GM10248 (cell line): ENCODE measurements around the gene CORO1A.

Experiments used
- CTCF ChIA-PET: fragments of 300-600 bp; sonication (Branson Sonifier 250); formaldehyde crosslinking; extraction: SDS; loops from one replicate; lab custom pipeline; 2021; ENCODE audit warnings: antibody characterized with exemption; lab: Yijun Ruan, JAX
- POLR2A ChIA-PET: fragments of 350-650 bp; sonication (Branson Sonifier 250); formaldehyde crosslinking; extraction: SDS; loops from one replicate; lab custom pipeline; 2020; ENCODE audit warnings: antibody characterized with exemption; lab: Yijun Ruan, JAX
- DNase-seq: peaks from one replicate; pipeline ENCODE4 v3.0.0; 2012; ENCODE audit errors: extremely low spot score
- CTCF ChIP-seq: IDR thresholded peaks from 2 replicates; pipeline ENCODE4 v1.5.1; 2012; ENCODE audit warnings: mild to moderate bottlenecking, low read depth; ENCODE audit errors: extremely low read depth, missing control alignments, control extremely low read depth

CORO1A gene

GRCh38 chr16:30149250-30149930, 34.0 kb upstream of the CORO1A start:
- DNase-seq: no peak
- CTCF ChIA-PET: no interaction called here
- no peak for TF ChIP-seq CTCF
- POLR2A ChIA-PET: no interaction called here

GRCh38 chr16:30151091-30151490, 32.3 kb upstream of the CORO1A start:
- TF ChIP-seq CTCF: no peak
- DNase-seq: no peak
- ChIA-PET POLR2A (no interaction called here), CTCF (interaction anchor here (2.8 kb wide), 1 partner anchor 10 kb away, joined by 8 read pairs; no protein-coding TSS in a partner anchor)

- POLR2A ChIA-PET: no interaction called here
- CTCF ChIA-PET: interaction anchor here (0.9 to 2.8 kb wide), 3 partner anchors 8 to 18 kb away, joined by 3 to 8 read pairs (median 4); no protein-coding TSS in a partner anchor
- no peak for DNase-seq
- TF ChIP-seq CTCF: no peak
Observed at GRCh38 chr16:30152517-30152916, 30.9 kb upstream of the CORO1A start.

- POLR2A ChIA-PET: no interaction called here
Observed at GRCh38 chr16:30155188-30155587, 28.2 kb upstream of the CORO1A start.

GRCh38 chr16:30157214-30157613, 26.2 kb upstream of the CORO1A start:
- TF ChIP-seq CTCF: no peak
- POLR2A ChIA-PET: no interaction called here
- CTCF ChIA-PET: no interaction called here
- no peak for DNase-seq

More at GRCh38 chr16:30155188-30155587, 28.2 kb upstream of the CORO1A start:
- TF ChIP-seq CTCF: no peak
- CTCF ChIA-PET: no interaction called here
- DNase-seq: no peak

GRCh38 chr16:30163538-30163937, 19.9 kb upstream of the CORO1A start:
- POLR2A ChIA-PET: no interaction called here
- no peak for TF ChIP-seq CTCF
- DNase-seq: no peak
- CTCF ChIA-PET: no interaction called here
